ENCODE measurements around the gene CEP68. TPM values are rescaled to one million over a fixed set of nuclear protein-coding genes. Genes with fewer than 3 reads are reported as not detected.

Gene CEP68
- polyA plus RNA-seq, 1 of the 3 experiments (the other 2 are of a cell fraction) = 6.2 TPM

GRCh38 chr2:65129286-65129825 is 73.1 kb downstream of the CEP68 start (continued):
- TF ChIP-seq, protein P1, sequence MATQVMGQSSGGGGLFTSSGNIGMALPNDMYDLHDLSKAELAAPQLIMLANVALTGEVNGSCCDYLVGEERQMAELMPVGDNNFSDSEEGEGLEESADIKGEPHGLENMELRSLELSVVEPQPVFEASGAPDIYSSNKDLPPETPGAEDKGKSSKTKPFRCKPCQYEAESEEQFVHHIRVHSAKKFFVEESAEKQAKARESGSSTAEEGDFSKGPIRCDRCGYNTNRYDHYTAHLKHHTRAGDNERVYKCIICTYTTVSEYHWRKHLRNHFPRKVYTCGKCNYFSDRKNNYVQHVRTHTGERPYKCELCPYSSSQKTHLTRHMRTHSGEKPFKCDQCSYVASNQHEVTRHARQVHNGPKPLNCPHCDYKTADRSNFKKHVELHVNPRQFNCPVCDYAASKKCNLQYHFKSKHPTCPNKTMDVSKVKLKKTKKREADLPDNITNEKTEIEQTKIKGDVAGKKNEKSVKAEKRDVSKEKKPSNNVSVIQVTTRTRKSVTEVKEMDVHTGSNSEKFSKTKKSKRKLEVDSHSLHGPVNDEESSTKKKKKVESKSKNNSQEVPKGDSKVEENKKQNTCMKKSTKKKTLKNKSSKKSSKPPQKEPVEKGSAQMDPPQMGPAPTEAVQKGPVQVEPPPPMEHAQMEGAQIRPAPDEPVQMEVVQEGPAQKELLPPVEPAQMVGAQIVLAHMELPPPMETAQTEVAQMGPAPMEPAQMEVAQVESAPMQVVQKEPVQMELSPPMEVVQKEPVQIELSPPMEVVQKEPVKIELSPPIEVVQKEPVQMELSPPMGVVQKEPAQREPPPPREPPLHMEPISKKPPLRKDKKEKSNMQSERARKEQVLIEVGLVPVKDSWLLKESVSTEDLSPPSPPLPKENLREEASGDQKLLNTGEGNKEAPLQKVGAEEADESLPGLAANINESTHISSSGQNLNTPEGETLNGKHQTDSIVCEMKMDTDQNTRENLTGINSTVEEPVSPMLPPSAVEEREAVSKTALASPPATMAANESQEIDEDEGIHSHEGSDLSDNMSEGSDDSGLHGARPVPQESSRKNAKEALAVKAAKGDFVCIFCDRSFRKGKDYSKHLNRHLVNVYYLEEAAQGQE (IDR thresholded peaks at IDR 0.05; ENCODE audit: low read depth, low read length) = no peak
- TF ChIP-seq SIN3A (IDR thresholded peaks at IDR 0.05; ENCODE audit: borderline replicate concordance, low read depth, low read length) = no peak
- TF ChIP-seq GABPA (IDR thresholded peaks at IDR 0.05; ENCODE audit: low read depth) = no peak
- TF ChIP-seq POLR2AphosphoS5 (IDR thresholded peaks at IDR 0.05; ENCODE audit: low read depth, low read length) = no peak

GRCh38 chr2:65129826-65130663 is 73.8 kb downstream of the CEP68 start, which contains the start of gene RAB1A:
RAB1A (minus strand) TSS chr2:65130106; CDS start chr2:65129915, 191 bp downstream.
- Histone ChIP-seq H3K9ac (peak within 1 kb of the TSS; percentile 100), H3K4me3 (ENCODE audit: low read depth in 2 of 2, low read length in 1 of 2) (peak within 1 kb of the TSS; percentile 85 to 91), H4K20me1 (ENCODE audit: insufficient read depth) (peaks cover 43% of the 10 kb centered on the region), H3K36me3 (replicated peaks in 1 of 2; ENCODE audit: control insufficient read depth in 1 of 2, insufficient read depth in 2 of 2, low read length in 1 of 2) (no peaks in the 10 kb centered on the region), H3K9me2 (no peaks in the 10 kb centered on the region), H3K27ac (ENCODE audit: low read depth in 2 of 2, low read length in 1 of 2) (peak within 1 kb of the TSS; percentile 87 to 97), H3K4me2 (peak within 1 kb of the TSS; percentile 92), H3F3A (replicated peaks; ENCODE audit: insufficient read depth) (peaks cover 6% of the 10 kb centered on the region), H3K79me2 (ENCODE audit: insufficient read depth) (peaks cover 49% of the 10 kb centered on the region), H3K9me3 (no peaks in the 10 kb centered on the region), H2AFZ (ENCODE audit: low read depth) (peak within 1 kb of the TSS; percentile 89), H3K4me1 (ENCODE audit: control insufficient read depth in 1 of 2, insufficient read depth in 2 of 2, low read depth in 1 of 2, low read length in 1 of 2) (peaks cover 6 to 8% of the 10 kb centered on the region in 2 experiments; a peak in 3 of 4 replicates), H3K27me3 (ENCODE audit: insufficient read depth) (no peaks in the 10 kb centered on the region)
- under 1% methylated on average over 42 of the region's 76 CpGs for WGBS (ENCODE audit: low lambda C conversion rate)
- TF ChIP-seq EZH2phosphoT487 (IDR thresholded peaks at IDR 0.05; ENCODE audit: borderline replicate concordance, low read depth) = no peak
- peak; percentile 85 for TF ChIP-seq TAF1 (IDR thresholded peaks at IDR 0.05; ENCODE audit: borderline replicate concordance, low read depth, low read length)
- TF ChIP-seq FOXJ3 (CRISPR knock-in tag; IDR thresholded peaks at IDR 0.05) = no peak
- peak; percentile 97 for TF ChIP-seq ELF1 (IDR thresholded peaks at IDR 0.05)
- TF ChIP-seq RCOR1 (IDR thresholded peaks at IDR 0.05; ENCODE audit: low read length) = peak; percentile 53
- peak; percentile 91 for TF ChIP-seq NRF1 (IDR thresholded peaks at IDR 0.05; ENCODE audit: low read depth, low read length)
- TF ChIP-seq JUND (IDR thresholded peaks at IDR 0.05) = no peak
- TF ChIP-seq, protein P2, sequence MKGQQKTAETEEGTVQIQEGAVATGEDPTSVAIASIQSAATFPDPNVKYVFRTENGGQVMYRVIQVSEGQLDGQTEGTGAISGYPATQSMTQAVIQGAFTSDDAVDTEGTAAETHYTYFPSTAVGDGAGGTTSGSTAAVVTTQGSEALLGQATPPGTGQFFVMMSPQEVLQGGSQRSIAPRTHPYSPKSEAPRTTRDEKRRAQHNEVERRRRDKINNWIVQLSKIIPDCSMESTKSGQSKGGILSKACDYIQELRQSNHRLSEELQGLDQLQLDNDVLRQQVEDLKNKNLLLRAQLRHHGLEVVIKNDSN (IDR thresholded peaks at IDR 0.05; ENCODE audit: borderline replicate concordance, low read depth) = no peak
- TF ChIP-seq GABPA (IDR thresholded peaks at IDR 0.05; ENCODE audit: low read depth) = no peak
- TF ChIP-seq CHD2 (IDR thresholded peaks at IDR 0.05; ENCODE audit: low read length, partially characterized antibody) = peak; percentile 77
- TF ChIP-seq RAD21 (IDR thresholded peaks at IDR 0.05; ENCODE audit: low read length) = peak; percentile 25; the same call in 1 of the 2 replicates
- peak; percentile 37; the same call in 1 of the 2 replicates for TF ChIP-seq FOSL2 (IDR thresholded peaks at IDR 0.05; ENCODE audit: borderline replicate concordance, low read depth)
- TF ChIP-seq CTCF (IDR thresholded peaks at IDR 0.05) = peak; percentile 21; the same call in 1 of the 2 replicates
- TF ChIP-seq, protein P3, sequence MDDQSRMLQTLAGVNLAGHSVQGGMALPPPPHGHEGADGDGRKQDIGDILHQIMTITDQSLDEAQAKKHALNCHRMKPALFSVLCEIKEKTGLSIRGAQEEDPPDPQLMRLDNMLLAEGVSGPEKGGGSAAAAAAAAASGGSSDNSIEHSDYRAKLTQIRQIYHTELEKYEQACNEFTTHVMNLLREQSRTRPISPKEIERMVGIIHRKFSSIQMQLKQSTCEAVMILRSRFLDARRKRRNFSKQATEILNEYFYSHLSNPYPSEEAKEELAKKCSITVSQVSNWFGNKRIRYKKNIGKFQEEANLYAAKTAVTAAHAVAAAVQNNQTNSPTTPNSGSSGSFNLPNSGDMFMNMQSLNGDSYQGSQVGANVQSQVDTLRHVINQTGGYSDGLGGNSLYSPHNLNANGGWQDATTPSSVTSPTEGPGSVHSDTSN (IDR thresholded peaks at IDR 0.05) = peak; percentile 56
- TF ChIP-seq MXI1 (IDR thresholded peaks at IDR 0.05; ENCODE audit: low read depth, low read length) = peak; percentile 55
- peak; percentile 89 for TF ChIP-seq POLR2AphosphoS5 (IDR thresholded peaks at IDR 0.05; ENCODE audit: low read depth, low read length)
- peak; percentile 97 for TF ChIP-seq YY1 (IDR thresholded peaks at IDR 0.05; ENCODE audit: low read depth)
- TF ChIP-seq, protein P4, sequence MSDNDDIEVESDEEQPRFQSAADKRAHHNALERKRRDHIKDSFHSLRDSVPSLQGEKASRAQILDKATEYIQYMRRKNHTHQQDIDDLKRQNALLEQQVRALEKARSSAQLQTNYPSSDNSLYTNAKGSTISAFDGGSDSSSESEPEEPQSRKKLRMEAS (IDR thresholded peaks at IDR 0.05; ENCODE audit: low read depth) = peak; percentile 54; the same call in 1 of the 2 replicates
- no peak; the same call in 1 of the 2 replicates for TF ChIP-seq RFX5 (IDR thresholded peaks at IDR 0.05; ENCODE audit: low read length)
- no peak for TF ChIP-seq FOXM1 (IDR thresholded peaks at IDR 0.05; ENCODE audit: low read depth)
- peak; percentile 33; the same call in 1 of the 2 replicates for TF ChIP-seq SIN3A (IDR thresholded peaks at IDR 0.05; ENCODE audit: borderline replicate concordance, low read depth, low read length)
- peak; percentile 97 for DNase-seq
- ChIA-PET CTCF (interaction anchor here (0.8 to 1.4 kb wide), 6 partner anchors 12 to 75 kb away, joined by 3 to 6 read pairs (median 4); no protein-coding TSS in a partner anchor), POLR2A (interaction anchor here (0.5 to 1.5 kb wide), 6 partner anchors 10 to 1386 kb away, joined by 3 to 13 read pairs (median 4); partner anchors contain the start of gene ACTR2)
